ENCODE data around the gene DDN.

DDN gene

GRCh38 chr12:48965298-48965838 is 33.8 kb downstream of the DDN start:
- DNase-seq = no peak

- DNase-seq = no peak
Measured at GRCh38 chr12:48961801-48962200, 37.4 kb downstream of the DDN start.

GRCh38 chr12:48961331-48961730 is 37.8 kb downstream of the DDN start:
- no peak for DNase-seq

GRCh38 chr12:48960834-48961233 is 38.3 kb downstream of the DDN start:
- no peak for DNase-seq

GRCh38 chr12:48958049-48958388 is 41.2 kb downstream of the DDN start:
- peak; percentile 40 for DNase-seq

GRCh38 chr12:48957141-48958048 is 41.8 kb downstream of the DDN start, which contains the start of gene ARF3:
Gene ARF3 (minus strand): TSS chr12:48957487. CDS start chr12:48941095, 16,392 bp downstream.
- DNase-seq = peak; percentile 80

GRCh38 chr12:48956279-48957140 is 42.7 kb downstream of the DDN start:
- DNase-seq = peak; percentile 92

GRCh38 chr12:48954841-48955501 is 44.2 kb downstream of the DDN start:
- DNase-seq = peak; percentile 98

- no peak for DNase-seq
Measured at GRCh38 chr12:48954061-48954460, 45.1 kb downstream of the DDN start.

GRCh38 chr12:48952691-48953090 is 46.5 kb downstream of the DDN start:
- no peak for DNase-seq

- no peak for DNase-seq
Measured at GRCh38 chr12:48947727-48948126, 51.4 kb downstream of the DDN start.

GRCh38 chr12:48946943-48947342 is 52.2 kb downstream of the DDN start:
- no peak for DNase-seq

GRCh38 chr12:48946205-48946604 is 53.0 kb downstream of the DDN start:
- DNase-seq = no peak
